Activated CD4-positive, alpha-beta T cell treated with anti-CD3 and anti-CD28 coated beads, Interleukin-2, amount 50 U/mL, for 1 hour (primary cell): Measurements from ENCODE around the gene FHOD1.

Source experiments
- DNase-seq: peaks from one replicate; pipeline ENCODE4 v3.0.0-alpha.2; 2020

FHOD1 gene

DNA sequence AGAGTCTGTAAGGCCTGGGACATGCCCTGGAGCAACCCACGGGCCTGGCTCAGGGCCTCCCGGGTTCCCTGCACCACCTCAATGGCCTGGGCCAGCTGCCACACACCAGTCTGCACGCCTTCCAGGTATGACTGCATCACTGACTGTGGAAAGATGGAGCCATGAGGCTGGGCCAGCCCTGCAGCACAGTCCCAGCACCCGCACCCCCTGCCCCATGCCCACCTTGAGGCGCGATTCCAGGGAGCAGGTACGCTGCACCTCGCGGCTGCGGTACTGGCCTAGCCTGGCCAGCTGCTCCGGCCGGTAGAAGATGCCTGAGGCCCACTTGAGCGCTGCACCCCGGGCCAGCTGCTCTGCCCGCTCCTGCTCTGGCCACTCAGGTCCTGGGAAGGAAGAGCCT is 58.5 kb downstream of the FHOD1 start:
- no peak for DNase-seq

DNA sequence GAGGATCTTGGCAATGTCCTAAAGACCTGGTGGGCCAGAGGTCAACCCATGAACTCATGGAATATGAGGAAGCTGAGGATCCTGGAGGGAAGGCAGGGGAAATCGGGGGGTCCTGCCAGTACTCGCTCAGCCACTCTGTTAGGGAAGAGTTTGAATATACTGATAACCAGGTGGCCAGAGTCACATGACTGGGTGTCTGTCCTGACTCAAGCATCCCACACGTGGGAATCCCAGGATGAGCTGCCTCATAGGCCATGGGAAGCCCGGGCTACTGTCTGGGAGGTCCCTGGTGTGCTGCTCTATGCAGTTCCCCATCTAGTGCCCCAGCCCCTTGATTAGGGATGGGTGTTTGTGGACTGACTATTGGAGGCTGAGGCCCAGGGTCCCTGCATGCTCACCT is 59.0 kb downstream of the FHOD1 start:
- DNase-seq: no peak

DNA sequence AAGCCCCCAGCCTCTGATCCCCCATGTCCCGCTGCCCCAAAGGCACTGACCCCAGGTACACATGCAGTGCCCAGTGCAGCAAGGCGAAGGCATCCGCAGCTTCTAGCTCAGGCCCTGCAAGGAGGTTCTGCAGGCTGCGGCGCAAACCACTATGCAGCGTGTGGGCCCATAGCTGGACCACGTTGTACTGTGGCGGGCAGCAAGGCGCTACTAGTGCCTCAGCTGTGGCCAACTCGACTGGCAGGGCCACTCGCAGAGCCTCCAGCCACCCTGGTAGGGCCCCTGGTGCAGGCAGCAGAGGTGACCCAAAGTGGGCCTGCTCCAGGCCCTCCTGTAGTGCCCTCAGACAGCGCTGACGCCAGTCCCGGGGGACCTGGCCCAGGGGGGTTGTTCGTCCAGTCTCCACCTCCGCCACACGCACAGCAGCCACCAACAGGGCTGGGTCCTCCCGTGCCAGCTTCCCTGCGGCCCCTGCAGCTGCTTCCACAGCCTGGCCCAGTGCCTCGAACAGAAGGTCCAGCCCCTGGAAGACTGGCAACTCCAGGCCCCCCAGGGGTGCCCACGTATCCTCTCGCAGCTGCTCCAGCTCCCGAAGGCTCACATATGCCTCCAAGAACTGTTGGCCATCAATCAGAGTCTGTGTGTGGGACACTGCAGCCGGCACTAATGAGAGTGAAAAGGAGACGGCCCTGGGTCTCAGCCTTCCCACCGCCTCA is 59.9 kb downstream of the FHOD1 start:
- DNase-seq: no peak

DNA sequence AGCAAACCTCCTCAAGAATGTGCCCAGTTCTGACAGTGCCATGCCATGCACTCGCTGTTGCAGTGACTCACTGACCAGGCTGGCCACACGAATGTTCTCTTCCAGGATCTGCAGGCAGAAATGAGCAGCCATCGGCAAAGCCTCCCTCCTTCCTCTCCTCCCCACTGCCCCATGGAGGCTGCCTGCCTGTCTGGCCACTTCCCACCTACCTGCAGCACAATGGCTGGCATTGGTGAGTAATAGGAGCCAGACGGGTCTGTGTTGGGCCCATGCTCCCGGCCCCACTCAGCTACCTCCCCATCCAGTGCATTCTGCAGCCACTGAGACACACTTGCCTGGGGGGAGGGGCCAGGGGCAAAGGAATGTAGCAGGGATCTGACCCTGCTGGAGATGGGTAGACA is 60.7 kb downstream of the FHOD1 start:
- DNase-seq: no peak

DNA sequence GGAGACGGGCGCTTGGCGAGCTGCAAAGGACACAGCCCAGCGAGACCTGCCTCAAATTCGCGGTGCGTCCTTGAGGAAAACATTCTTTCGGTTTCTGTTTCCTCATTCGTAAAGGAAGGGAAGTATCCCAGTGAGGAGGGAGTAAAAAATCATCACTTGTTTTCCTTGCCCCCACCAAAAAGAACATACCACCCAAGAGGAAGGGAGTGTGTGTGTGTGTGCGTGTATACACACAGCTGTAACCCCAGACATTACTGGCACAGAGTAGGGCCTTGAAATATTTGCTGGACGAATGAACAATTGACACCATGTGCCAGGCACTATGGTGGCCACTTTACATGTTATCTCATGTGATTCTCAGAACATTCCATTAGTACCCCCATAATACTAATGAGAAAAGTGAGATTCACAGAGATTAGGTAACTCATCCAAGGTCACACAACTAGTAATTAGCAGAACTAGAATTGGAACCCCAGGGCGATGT is 61.6 kb downstream of the FHOD1 start:
- no peak for DNase-seq

DNA sequence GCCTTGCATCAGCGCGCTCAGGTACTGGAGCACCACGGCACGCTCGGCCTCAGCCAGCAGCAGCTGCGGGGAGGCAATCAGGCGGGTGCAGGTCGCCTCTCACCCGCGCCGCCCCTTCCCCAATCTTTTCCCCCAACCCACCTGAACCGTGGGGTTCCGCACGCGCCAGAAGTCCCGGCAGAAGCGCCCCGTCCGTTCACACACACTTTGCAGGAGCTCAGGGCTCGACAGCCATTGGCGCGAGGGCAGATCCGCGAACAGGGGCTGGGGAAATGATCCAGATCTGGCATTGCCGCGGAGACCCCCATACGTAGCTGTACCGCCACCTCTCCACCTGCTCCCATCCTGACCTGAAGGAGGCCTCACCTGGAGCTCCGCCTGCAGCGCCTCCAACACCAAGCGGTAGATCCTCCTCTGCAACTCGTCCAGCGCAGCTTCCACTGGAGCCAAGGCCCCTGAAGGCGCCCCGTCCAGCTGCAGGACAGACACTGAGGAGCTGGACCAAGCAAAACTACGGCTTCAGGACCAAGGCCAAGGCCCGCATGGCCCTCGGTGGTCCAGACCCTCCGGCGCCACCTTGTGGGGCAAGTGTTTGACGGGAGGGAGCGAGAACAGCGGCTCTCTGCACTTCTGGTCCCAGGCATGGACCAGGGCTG is 62.2 kb downstream of the FHOD1 start:
- DNase-seq: peak; percentile 87

DNA sequence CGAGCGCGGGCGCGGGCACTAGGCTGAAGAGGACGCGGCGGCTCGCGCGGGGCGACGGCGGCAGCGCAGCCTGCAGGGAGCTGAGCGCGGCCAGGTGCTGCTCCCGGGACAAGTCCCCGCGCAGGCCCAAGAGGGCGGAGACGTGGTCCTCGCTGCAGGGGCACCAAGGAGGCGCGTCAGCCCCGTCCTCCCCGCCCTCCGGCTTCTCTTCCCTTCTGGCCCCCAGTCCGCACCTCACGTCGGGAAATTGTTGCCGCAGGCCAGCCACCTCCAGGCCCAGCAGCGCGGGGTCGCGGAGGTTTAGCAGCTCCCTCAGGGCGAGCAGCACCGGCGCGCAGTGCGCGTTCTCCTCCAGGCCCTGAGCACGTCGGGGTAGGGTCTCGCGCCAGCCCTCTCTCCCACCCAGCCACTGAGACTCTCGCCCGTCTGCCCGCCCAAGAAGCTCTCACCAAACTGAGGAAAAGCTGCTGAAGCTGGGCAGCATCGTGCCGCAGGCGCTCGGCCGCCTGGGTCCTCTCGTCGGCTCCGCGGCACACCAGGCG is 62.8 kb downstream of the FHOD1 start:
- no peak for DNase-seq

DNA sequence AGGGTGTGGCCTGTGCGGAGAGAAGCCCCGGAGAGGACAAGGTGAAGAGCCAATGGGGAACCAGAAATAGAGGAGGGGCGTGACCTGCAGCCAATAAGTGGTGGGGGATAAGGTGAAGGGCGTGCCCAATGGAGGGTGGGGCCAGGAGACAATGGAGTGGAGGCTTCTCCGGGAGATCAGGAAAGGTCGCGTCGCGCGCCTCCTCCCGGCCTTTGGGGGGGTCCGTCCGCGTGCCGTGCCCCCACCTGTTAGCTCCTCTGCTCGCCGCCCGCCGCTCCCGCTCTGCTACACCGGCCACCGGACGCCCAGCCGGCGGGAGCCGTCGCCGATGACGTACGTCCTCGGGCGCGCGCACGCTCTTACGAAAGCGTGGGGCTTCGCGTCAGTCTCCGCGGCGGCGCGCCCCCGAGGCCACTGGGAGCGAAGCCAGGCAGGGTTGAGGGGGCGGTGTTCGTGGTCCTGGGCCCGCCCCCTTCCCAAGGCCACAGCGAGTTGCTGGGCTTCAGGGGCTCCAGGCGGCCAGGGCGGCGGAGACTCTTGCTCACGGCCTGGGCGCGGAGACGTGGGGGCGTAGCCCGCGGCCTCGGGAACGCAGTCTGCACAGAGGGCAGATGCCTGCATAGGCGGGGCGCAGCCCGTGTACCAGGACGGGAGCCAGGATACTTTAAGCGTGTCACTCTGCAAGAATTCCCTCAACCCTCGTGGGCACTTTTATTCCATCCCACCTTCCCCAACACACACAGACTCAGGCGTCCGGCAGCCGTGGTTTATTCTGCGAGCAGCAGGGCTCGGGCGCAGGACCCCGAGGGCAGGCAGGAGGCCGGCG is 63.4 kb downstream of the FHOD1 start, which contains the start of gene MATCAP1:
Gene MATCAP1 (minus strand): TSS at position 337 of the 826 bp plus-strand sequence. CDS start 3,353 bp downstream, outside the sequence.
- peak; percentile 90 for DNase-seq

DNA sequence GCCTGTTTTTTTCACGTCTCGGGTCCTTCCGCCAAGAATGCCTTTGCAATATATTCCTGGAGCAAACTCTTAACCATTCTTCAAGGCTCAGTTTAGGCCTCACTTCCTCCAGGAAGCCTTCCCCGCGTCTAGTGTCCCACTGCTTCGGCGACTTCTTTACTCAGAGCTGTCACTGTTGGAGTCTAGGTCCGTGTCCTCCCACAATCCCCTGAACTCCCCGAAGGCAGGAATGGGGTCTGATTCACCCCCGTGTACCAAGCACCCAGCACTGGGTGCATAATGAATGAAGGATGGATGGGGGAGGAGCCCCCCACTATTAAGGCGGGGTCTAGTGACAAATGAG is 64.0 kb downstream of the FHOD1 start:
- no peak for DNase-seq

DNA sequence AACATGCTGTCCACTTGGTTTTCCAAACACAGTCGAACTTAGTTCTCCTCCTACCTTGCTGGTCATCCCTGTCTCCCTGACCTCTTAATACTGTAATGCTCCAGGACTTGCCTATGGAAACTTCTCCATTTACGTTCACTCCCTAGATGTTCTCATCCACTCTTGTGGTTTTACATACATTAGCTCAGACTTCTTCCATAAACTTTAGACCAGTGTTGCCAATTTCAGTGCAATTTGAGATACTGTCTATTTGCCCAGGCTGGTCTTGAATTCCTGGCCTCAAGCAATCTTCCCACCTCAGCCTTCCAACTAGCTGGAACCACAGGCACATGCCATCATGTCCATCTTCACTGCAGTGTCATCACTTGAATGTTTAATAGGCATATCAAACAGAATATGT is 65.0 kb downstream of the FHOD1 start:
- DNase-seq: no peak

DNA sequence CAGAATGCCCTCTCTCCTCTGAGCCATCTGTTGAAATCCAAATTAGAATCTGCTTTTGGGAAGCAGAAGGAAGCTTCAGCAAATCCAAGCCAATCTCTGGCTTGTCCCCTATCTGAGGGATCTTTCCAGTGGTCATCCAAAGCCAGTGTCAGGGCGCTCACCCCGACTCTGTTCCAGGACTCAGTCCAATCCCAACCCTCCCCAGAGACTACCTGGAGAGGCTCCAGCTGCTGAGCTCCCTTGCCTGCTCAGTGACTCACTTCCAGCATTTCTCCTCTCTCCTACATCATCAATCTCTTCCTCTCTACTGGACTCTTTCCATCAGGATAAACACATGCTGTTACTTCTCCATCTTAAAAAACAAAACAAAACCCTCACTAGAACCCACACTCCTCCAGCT is 65.9 kb downstream of the FHOD1 start:
- DNase-seq: no peak

DNA sequence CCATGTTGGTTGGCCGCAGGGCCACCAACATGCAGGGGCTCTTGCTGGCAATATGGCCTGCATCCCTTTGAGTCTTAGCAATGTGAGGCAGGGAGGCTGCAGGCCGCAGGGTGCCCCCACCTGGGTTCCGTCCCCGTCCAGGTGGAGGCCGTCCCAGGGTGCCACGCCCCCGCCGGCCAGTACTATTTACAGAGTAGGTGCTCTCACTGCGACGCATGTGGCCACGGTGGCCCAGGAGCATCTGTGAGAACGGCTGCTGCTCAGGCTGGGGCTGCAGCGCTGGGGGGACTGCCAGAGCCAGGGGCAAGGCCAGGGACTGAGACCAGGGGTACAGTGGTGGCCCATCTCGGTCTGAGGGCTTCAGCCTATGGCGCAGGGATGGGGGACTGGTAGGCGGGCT is 67.1 kb downstream of the FHOD1 start:
- DNase-seq: no peak

DNA sequence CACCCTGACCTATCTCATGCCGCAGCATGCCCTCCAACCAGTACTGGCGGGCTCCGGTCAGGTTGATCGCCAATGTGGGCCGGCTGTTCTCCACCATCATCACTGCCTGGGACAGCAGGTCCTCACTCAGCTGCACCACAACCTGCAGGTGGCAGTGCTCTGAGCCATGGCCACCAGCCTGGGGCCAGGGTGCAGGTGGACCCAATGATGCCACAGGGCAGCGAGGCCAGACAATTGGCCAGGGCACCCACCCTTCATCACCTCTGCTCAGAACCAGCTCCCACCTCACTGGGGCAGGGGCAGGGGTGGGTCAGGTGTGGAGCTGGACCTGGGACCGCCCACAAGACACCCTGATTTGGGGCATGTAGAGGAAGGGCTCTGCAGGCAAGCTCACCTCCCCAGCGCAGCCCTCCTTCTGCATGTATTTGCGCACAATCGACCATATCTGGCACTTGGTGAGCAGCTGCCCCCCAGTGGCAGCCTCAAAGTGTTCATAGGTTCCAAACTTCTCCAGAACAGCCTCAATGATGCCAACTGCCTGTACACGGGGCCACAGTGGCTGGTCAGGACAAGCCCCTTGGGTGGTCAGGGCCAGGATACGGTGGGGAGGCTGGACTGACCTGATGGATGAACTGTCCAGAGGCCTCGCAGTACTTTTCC is 67.7 kb downstream of the FHOD1 start:
- DNase-seq: no peak
